K562 (cell line): ENCODE measurements around the gene GOLGA8F. TPM values are rescaled to one million over a fixed set of nuclear protein-coding genes. Genes with fewer than 3 reads are reported as not detected.
"Not testable (repeated sequence)": the region's sequence is repeated elsewhere in the genome, so short reads cannot be mapped to it uniquely, and the experiment has no call there.

Experiments
- ATAC-seq: fragments of 200-7000 bp; cut with Tn5 transposase; 3 replicates; pipeline ENCODE4 v1.9.1; 2020; ENCODE audit warnings: moderate library complexity
- Bru-seq: library from RNA; stranded (reverse); fragments of 400-500 nt; gene quantifications from one replicate; lab custom pipeline; 2021; lab: Mats Ljungman, UMichigan
- BruChase-seq, 2 experiments: library from RNA; stranded (reverse); fragments of 400-500 nt; gene quantifications; one replicate each; lab custom pipeline; 2021; lab: Mats Ljungman, UMichigan
- BruUV-seq: library from RNA; stranded (reverse); fragments of 400-500 nt; replicated peaks from 2 replicates; lab custom pipeline; 2021; lab: Mats Ljungman, UMichigan
- CTCF ChIA-PET: fragments of 300-600 bp; formaldehyde crosslinking; extraction: SDS; loops from one replicate; lab custom pipeline; 2021; ENCODE audit warnings: low intra/inter-chr PET ratio; lab: Yijun Ruan, JAX
- POLR2A ChIA-PET: fragments of 300-600, 350-650 bp; sonication (Branson Sonifier 250); formaldehyde crosslinking; extraction: SDS; loops from one replicate; lab custom pipeline; 2021; ENCODE audit warnings: antibody characterized with exemption, inconsistent platforms; lab: Yijun Ruan, JAX
- DNase-seq, 4 experiments: peaks; one replicate each; pipeline versions ENCODE4 v3.0.0 to v3.0.0-alpha.2; 2011 to 2018; ENCODE audit warnings: low spot score in 3 of 4, mixed read lengths in 3 of 4; ENCODE audit errors: extremely low read depth in 1 of 4
- FAIRE-seq: peaks from 2 replicates; lab custom pipeline; 2011; peaks lifted over from hg19 to GRCh38; lab: Jason Lieb, UNC
- H2AFZ ChIP-seq: 2 replicates; pipeline ENCODE4 v1.6.0; 2011; ENCODE audit warnings: low read depth, low read length, control low read depth, inconsistent platforms
- H3K27ac ChIP-seq: fragments of 200-600 bp; 3 replicates; pipeline ENCODE4 v1.8.0; 2011; ENCODE audit warnings: low read depth, mild to moderate bottlenecking, control low read depth, inconsistent platforms, low read length, moderate library complexity, mixed read lengths; ENCODE audit errors: extremely low read depth
- H3K27me3 ChIP-seq, 2 experiments: fragments of 300-600 bp in 1 of 2; 2 replicates in 1 of 2; 3 replicates in 1 of 2; pipeline versions ENCODE4 v1.6.0 to v1.8.0; 2011; ENCODE audit warnings: inconsistent platforms in 2 of 2, low read length in 2 of 2, mild to moderate bottlenecking in 1 of 2, mixed read lengths in 1 of 2, moderate library complexity in 1 of 2; ENCODE audit not compliant: control insufficient read depth in 2 of 2, insufficient read depth in 2 of 2
- H3K36me3 ChIP-seq: fragments of 300-600 bp; 3 replicates; pipeline ENCODE4 v1.8.0; 2011; ENCODE audit warnings: mild to moderate bottlenecking, low read length, inconsistent platforms; ENCODE audit not compliant: control insufficient read depth, insufficient read depth
- H3K4me1 ChIP-seq, 2 experiments: fragments of 200-600 bp in 1 of 2; replicated peaks in 1 of 2; 2 replicates in 1 of 2; 3 replicates in 1 of 2; pipeline versions ENCODE4 v1.5.1 to v1.8.0; 2011; ENCODE audit warnings: inconsistent platforms in 2 of 2, low read length in 2 of 2, mild to moderate bottlenecking in 1 of 2, mixed read lengths in 1 of 2, moderate library complexity in 1 of 2; ENCODE audit not compliant: control insufficient read depth in 2 of 2, insufficient read depth in 2 of 2
- H3K4me2 ChIP-seq: 2 replicates; pipeline ENCODE4 v1.6.1; 2011; ENCODE audit warnings: low read length, control low read depth, inconsistent platforms, mixed read lengths; ENCODE audit not compliant: insufficient read depth
- H3K4me3 ChIP-seq: fragments of 200-600 bp; sonication (generic), shearing (Covaris generic); 2 replicates; pipeline ENCODE4 v1.5.1; 2016; ENCODE audit warnings: control low read depth, inconsistent platforms
- H3K79me2 ChIP-seq: fragments of 200-600 bp; 3 replicates; pipeline ENCODE4 v1.8.0; 2011; ENCODE audit warnings: low read length, inconsistent platforms; ENCODE audit not compliant: control insufficient read depth, insufficient read depth
- H3K9ac ChIP-seq, 2 experiments: 2 replicates each; pipeline versions ENCODE4 v1.6.0 to v1.6.1; 2011; ENCODE audit warnings: low read depth in 2 of 2, low read length in 2 of 2, control low read depth in 1 of 2, inconsistent platforms in 1 of 2, mild to moderate bottlenecking in 1 of 2, mixed read lengths in 1 of 2; ENCODE audit not compliant: insufficient read depth in 1 of 2
- H3K9me1 ChIP-seq: one replicate; pipeline ENCODE4 v1.6.0; 2011; ENCODE audit warnings: inconsistent platforms, mild to moderate bottlenecking, low read length, moderate library complexity; ENCODE audit not compliant: control insufficient read depth, insufficient read depth
- H3K9me3 ChIP-seq: replicated peaks from 2 replicates; pipeline ENCODE4 v1.5.1; 2011; ENCODE audit warnings: low read depth, low read length, inconsistent platforms; ENCODE audit not compliant: control insufficient read depth, insufficient read depth
- H4K20me1 ChIP-seq: replicated peaks from 2 replicates; pipeline ENCODE4 v1.6.1; 2011; ENCODE audit warnings: low read length, inconsistent platforms, mixed read lengths; ENCODE audit not compliant: control insufficient read depth, insufficient read depth
- WGBS: fragments of 100-300 bp; shearing (Covaris generic); methylation state at CpG from one replicate; pipeline ENCODE4 v1.1.6; 2016; ENCODE audit warnings: low coverage, mixed read lengths; ENCODE audit not compliant: insufficient coverage; ENCODE audit errors: missing lambda C conversion rate; 5-methylcytosine and 5-hydroxymethylcytosine counted together
- in situ Hi-C: fragments of 300-500 bp; cut with MboI; formaldehyde crosslinking; loops from 4 replicates; pipeline ENCODE4 v1.15.0; 2018; ENCODE audit warnings: inconsistent platforms, mixed read lengths
- intact Hi-C: fragments of 100-400 bp; cut with micrococcal nuclease; formaldehyde crosslinking; loops from 2 replicates; pipeline ENCODE4 v1.14.2; 2022
- long read RNA-seq, 3 experiments: library from polyadenylated mRNA in 2 of 3; library from RNA in 1 of 3; unstranded in 2 of 3; stranded (forward) in 1 of 3; transcript quantifications; one replicate each; pipeline ENCODE4 v2.0.0, GENCODE V29; 2019 to 2022
- polyA minus RNA-seq, 3 experiments: library from RNA; depleted of rRNA, polyadenylated mRNA; stranded (reverse); fragments of >200 nt; gene quantifications; 2 replicates each; pipeline ENCODE4 v1.2.3, GENCODE V29; 2011
- polyA plus RNA-seq, 8 experiments: library from polyadenylated mRNA; depleted of rRNA in 4 of 8; stranded (reverse) in 5 of 8; unstranded in 3 of 8; fragments of >200 nt; fragmentation: Nextera tagmentation in 2 of 8; fragmentation: Illumina TruSeq in 1 of 8; extraction: Ambion mirVana in 2 of 8; extraction: Trizol in 1 of 8; gene quantifications; 2 replicates each; pipeline versions ENCODE4 v1.2.1 to v1.2.3, GENCODE V29; 2011 to 2014; ENCODE audit warnings: inconsistent platforms in 1 of 8, missing spikeins in 1 of 8
- total RNA-seq, 7 experiments: library from RNA; depleted of rRNA in 6 of 7; stranded (reverse); fragments of >200 nt in 6 of 7; fragmentation: Illumina TruSeq in 2 of 7; extraction: Trizol in 2 of 7; gene quantifications; 2 replicates each; pipeline versions ENCODE4 v1.2.1 to v1.2.3, GENCODE V29; 2011 to 2021; ENCODE audit warnings: low replicate concordance in 1 of 7

GOLGA8F gene
- not detected in 2 replicates for total RNA-seq (2011; cell fraction: chromatin; rRNA removed; ENCODE audit: low replicate concordance)
- 0.13 TPM in 1 of 2 replicates, not detected in the other for total RNA-seq (2011; cell fraction: nucleolus; rRNA removed)
- not detected in 2 replicates for total RNA-seq (2011; cell fraction: nucleoplasm; rRNA removed)
- total RNA-seq (2014; rRNA removed) (not detected in 2 replicates), total RNA-seq (2014; rRNA removed; fragmentation: Illumina TruSeq; extraction: Trizol) (0.04 TPM in 1 of 2 replicates, not detected in the other), total RNA-seq (2015; rRNA removed; fragmentation: Illumina TruSeq; extraction: Trizol) (not detected in 2 replicates), total RNA-seq (2021) (not detected in 2 replicates), polyA plus RNA-seq (2011; rRNA removed) (0.06 TPM in 1 of 2 replicates, not detected in the other), polyA plus RNA-seq (2014; fragmentation: Illumina TruSeq; extraction: Trizol) (not detected in 2 replicates), polyA plus RNA-seq (2014; fragmentation: Nextera tagmentation; extraction: Ambion mirVana) (not detected), polyA plus RNA-seq (2014; rRNA removed) (0.04 TPM in 1 of 2 replicates, not detected in the other), polyA minus RNA-seq (2011; rRNA and poly(A)+ RNA removed) (not detected in 2 replicates), Bru-seq, nascent RNA (percentile 7 among the genes with signal in this experiment), BruChase-seq, experiment 1, labeled RNA remaining after a 2-hour chase (not detected), BruChase-seq, experiment 2, labeled RNA remaining after a 6-hour chase (percentile 7 among the genes with signal in this experiment)
- not detected in 2 replicates for polyA plus RNA-seq (2011; cell fraction: cytosol; rRNA removed)
- polyA plus RNA-seq (2011; cell fraction: nucleus; rRNA removed): 0.10 TPM in 1 of 2 replicates, not detected in the other
- polyA plus RNA-seq (2012): 0.14 TPM in 1 of 2 replicates, not detected in the other
- polyA minus RNA-seq (2011; cell fraction: cytosol; rRNA and poly(A)+ RNA removed): not detected in 2 replicates
- polyA minus RNA-seq (2011; cell fraction: nucleus; rRNA and poly(A)+ RNA removed): not detected in 2 replicates
- long read RNA-seq, experiment 1: 0 reads
- long read RNA-seq, experiment 2: 0 reads
- long read RNA-seq, experiment 3: 0 reads

DNA sequence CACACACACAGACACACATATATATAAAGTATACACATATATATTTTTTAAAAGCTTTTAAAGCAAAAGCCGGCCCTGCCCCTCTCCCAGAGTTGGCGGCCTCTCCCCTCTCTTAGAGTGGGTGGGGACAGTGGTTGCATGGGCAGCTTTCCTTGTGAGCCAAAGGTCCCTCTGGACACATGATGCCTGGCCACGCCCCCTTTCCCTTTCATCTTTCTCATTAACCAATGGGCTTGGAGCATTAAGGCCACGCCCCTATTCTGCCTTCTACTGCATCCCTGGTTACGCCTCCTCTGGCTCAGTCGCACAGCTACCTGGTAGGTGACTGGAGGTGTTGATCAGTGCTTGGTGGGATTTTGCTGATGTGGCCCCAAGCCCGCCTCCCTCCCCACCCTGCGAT, at the start of gene GOLGA8F:
Gene GOLGA8F, plus strand, starts transcription at position 301 of the 400 bp plus-strand sequence. Its CDS starts 98 bp downstream, at position 399.
- BruUV-seq, H3K4me1 ChIP-seq, in situ Hi-C loops, H3K9ac ChIP-seq, H3K4me3 ChIP-seq, H2AFZ ChIP-seq, intact Hi-C loops, H3K27ac ChIP-seq, H3K4me2 ChIP-seq, H3K36me3 ChIP-seq, H3K9me1 ChIP-seq, CTCF ChIA-PET, H3K9me3 ChIP-seq, DNase-seq, H3K79me2 ChIP-seq, H4K20me1 ChIP-seq, ATAC-seq, FAIRE-seq, H3K27me3 ChIP-seq, POLR2A ChIA-PET: not testable (repeated sequence)
- WGBS: no CpG with 5 or more reads among the region's 8 CpGs

DNA sequence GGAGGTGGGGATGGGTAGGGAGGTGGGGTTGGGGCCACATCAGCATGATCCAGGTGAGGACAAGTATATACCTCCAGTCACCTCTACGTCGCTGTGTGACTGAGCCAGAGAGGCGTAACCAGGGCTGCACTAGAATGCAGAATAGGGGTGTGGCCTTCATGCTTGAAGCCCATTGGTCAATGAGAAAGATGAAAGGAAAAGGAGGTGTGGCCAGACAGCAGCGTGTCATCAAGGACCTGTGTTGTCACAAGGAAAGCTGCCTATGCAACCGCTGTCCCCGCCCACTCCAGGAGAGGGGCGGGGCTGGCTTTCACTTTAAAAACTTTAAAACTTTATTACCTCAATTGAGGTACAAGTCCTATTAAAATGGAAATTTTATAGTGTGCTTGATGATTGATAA, 20.5 kb upstream of the GOLGA8F start, which contains the start of gene GOLGA6L24:
Gene GOLGA6L24, minus strand, starts transcription at position 101 of the 400 bp plus-strand sequence. Its CDS starts 61 bp downstream, at position 40.
- H3K27ac ChIP-seq, POLR2A ChIA-PET, CTCF ChIA-PET, BruUV-seq, H3K9ac ChIP-seq, intact Hi-C loops, H2AFZ ChIP-seq, H3K4me1 ChIP-seq, H4K20me1 ChIP-seq, H3K79me2 ChIP-seq, DNase-seq, in situ Hi-C loops, H3K4me3 ChIP-seq, H3K9me3 ChIP-seq, H3K27me3 ChIP-seq, FAIRE-seq, H3K36me3 ChIP-seq, H3K9me1 ChIP-seq, H3K4me2 ChIP-seq, ATAC-seq: not testable (repeated sequence)
- no CpG with 5 or more reads among the region's 7 CpGs for WGBS

DNA sequence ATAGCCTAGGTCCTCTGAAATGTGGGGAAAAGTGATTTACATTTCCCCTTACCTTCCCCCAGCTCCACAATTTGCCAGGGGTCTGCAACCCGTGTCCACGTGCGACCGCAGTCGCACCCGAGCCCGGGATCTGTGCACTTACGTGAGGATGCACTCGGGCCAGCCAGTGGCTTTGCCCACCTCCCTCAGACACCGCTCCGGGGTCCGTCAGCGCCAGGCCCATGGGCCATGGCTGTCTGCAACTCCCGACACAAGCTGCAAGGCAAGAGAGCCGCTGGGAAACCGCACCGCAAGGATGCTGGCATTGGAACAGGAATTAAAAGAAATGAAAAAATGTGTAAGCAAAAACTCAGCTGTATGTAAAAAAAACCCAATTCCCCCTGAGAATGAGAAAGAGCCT, 13.0 kb upstream of the GOLGA8F start:
- H3K79me2 ChIP-seq, H2AFZ ChIP-seq, CTCF ChIA-PET, H3K4me2 ChIP-seq, H3K27ac ChIP-seq, H3K9ac ChIP-seq, H3K9me3 ChIP-seq, ATAC-seq, in situ Hi-C loops, H4K20me1 ChIP-seq, BruUV-seq, FAIRE-seq, intact Hi-C loops, H3K4me3 ChIP-seq, H3K27me3 ChIP-seq, H3K4me1 ChIP-seq, H3K36me3 ChIP-seq, POLR2A ChIA-PET, H3K9me1 ChIP-seq, DNase-seq: not testable (repeated sequence)
- WGBS: no CpG with 5 or more reads among the region's 17 CpGs
